Upper lobe of left lung (tissue), 4 donors: ENCODE data around the gene ACVR1.

ENCODE experiments used
- CTCF ChIP-seq, 6 experiments: fragments of 450-650 bp in 4 of 6; fragments of 200-600 bp in 2 of 6; sonication (generic) in 2 of 6; IDR thresholded peaks; one replicate each; pipeline ENCODE4 v1.5.1; 2016 to 2019; ENCODE audit warnings: antibody characterized with exemption in 6 of 6
- EP300 ChIP-seq, 4 donors: sonication (generic); formaldehyde crosslinking; IDR thresholded peaks; one replicate each; pipeline ENCODE4 v1.5.1; 2017; ENCODE audit warnings: antibody characterized with exemption in 4 of 4, control low read depth in 2 of 4
- POLR2A ChIP-seq, 4 donors: fragments of 450-650 bp; IDR thresholded peaks; one replicate each; pipeline ENCODE4 v1.5.1; 2016 to 2017; ENCODE audit warnings: antibody characterized with exemption in 4 of 4, mild to moderate bottlenecking in 2 of 4

DNA sequence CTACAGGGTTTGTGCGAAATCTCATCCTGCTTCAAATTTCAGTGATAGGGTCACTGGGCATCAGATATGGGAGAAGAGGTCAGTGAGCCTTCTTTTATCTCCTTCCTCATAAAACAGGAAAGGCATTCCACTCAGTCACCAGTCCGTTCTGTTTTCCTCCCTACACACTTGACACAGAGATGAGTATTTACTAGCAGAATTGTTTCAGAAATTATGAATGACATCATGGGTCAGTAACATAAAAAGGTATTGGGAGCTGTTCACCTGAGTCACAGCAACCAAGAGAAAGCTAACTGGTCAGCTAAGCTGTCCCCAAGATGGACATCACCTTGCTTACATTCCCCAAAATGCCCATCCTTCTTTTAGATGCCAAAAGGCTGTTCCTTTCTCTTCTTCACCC is 96.3 kb downstream of the ACVR1 start:
- no peak for TF ChIP-seq CTCF (IDR thresholded peaks at IDR 0.05)
- no peak for TF ChIP-seq POLR2A (IDR thresholded peaks at IDR 0.05)
- no peak for TF ChIP-seq EP300 (IDR thresholded peaks at IDR 0.05)
